Panc1 (cell line): ENCODE data around the gene C22orf39. TPM values are rescaled to one million over a fixed set of nuclear protein-coding genes. Genes with fewer than 3 reads are reported as not detected.

Experiments used
- ATAC-seq: fragments of 200-7000 bp; cut with Tn5 transposase; 2 replicates; pipeline ENCODE4 v1.9.1; 2020; ENCODE audit warnings: mild to moderate bottlenecking, moderate library complexity
- BruUV-seq: library from RNA; stranded (reverse); fragments of 400-500 nt; replicated peaks from 2 replicates; lab custom pipeline; 2021; lab: Mats Ljungman, UMichigan
- CTCF ChIA-PET: fragments of 300-600 bp; sonication (Branson Sonifier 250); formaldehyde crosslinking; loops from one replicate; lab custom pipeline; 2022; ENCODE audit warnings: antibody characterized with exemption; lab: Charles Lee
- POLR2A ChIA-PET: fragments of 300-600 bp; sonication (Branson Sonifier 250); formaldehyde crosslinking; loops from one replicate; lab custom pipeline; 2022; ENCODE audit warnings: antibody characterized with exemption; lab: Charles Lee
- DNase-seq: peaks from one replicate; pipeline ENCODE4 v3.0.0-alpha.2; 2010; ENCODE audit warnings: low read depth, low spot score
- H3K27ac ChIP-seq: 2 replicates; pipeline ENCODE4 v1.5.1; 2011; ENCODE audit warnings: mild to moderate bottlenecking, low read length, inconsistent platforms
- H3K27me3 ChIP-seq: fragments of 200-500 bp; sonication (Bioruptor generic); 2 replicates; pipeline ENCODE4 v1.6.0; 2014; ENCODE audit warnings: low read length, inconsistent platforms; ENCODE audit not compliant: control insufficient read depth, insufficient read depth
- H3K36me3 ChIP-seq: fragments of 200-500 bp; sonication (Bioruptor generic); 2 replicates; pipeline ENCODE4 v1.5.1; 2014; ENCODE audit warnings: inconsistent platforms, mild to moderate bottlenecking, low read length, moderate library complexity; ENCODE audit not compliant: control insufficient read depth, insufficient read depth
- H3K4me1 ChIP-seq: 2 replicates; pipeline ENCODE4 v1.5.1; 2011; ENCODE audit warnings: inconsistent platforms, mild to moderate bottlenecking, low read length, moderate library complexity; ENCODE audit not compliant: control insufficient read depth, insufficient read depth
- H3K4me3 ChIP-seq, 2 experiments: 2 replicates each; pipeline ENCODE4 v1.5.1; 2011 to 2012; ENCODE audit warnings: low read depth in 2 of 2, low read length in 2 of 2, mild to moderate bottlenecking in 2 of 2, inconsistent platforms in 1 of 2, moderate library complexity in 1 of 2
- H3K9me3 ChIP-seq: fragments of 200-500 bp; sonication (Bioruptor generic); 2 replicates; pipeline ENCODE4 v1.5.1; 2014; ENCODE audit warnings: low read depth, mild to moderate bottlenecking, inconsistent platforms, low read length, moderate library complexity; ENCODE audit not compliant: control insufficient read depth, insufficient read depth
- CTCF ChIP-seq: fragments of 450-650 bp; IDR thresholded peaks from 2 replicates; pipeline ENCODE4 v1.5.1; 2017; ENCODE audit warnings: mild to moderate bottlenecking
- POLR2AphosphoS5 ChIP-seq: IDR thresholded peaks from 2 replicates; pipeline ENCODE4 v1.6.1; 2012; ENCODE audit warnings: mild to moderate bottlenecking, low read depth, low read length, moderate library complexity
- REST ChIP-seq, 2 experiments: IDR thresholded peaks; 2 replicates each; pipeline ENCODE4 v1.6.1; 2011 to 2012; ENCODE audit warnings: low read depth in 2 of 2, control low read depth in 1 of 2, low read length in 1 of 2, mild to moderate bottlenecking in 1 of 2, moderate library complexity in 1 of 2; ENCODE audit not compliant: insufficient read depth in 1 of 2
- SIN3A ChIP-seq: IDR thresholded peaks from 2 replicates; pipeline ENCODE4 v1.6.1; 2012; ENCODE audit warnings: low read depth, mild to moderate bottlenecking, low read length, moderate library complexity, borderline replicate concordance; ENCODE audit not compliant: insufficient read depth
- TCF7L2 ChIP-seq: IDR thresholded peaks from 2 replicates; pipeline ENCODE4 v1.6.1; 2011; ENCODE audit warnings: mild to moderate bottlenecking, low read depth, low read length, inconsistent platforms
- in situ Hi-C: cut with HindIII; loops from 2 replicates; pipeline ENCODE4 v1.10.0; 2016; ENCODE audit warnings: low sequenced_read_pairs, low pct_unique_long_range_greater_than_20kb
- intact Hi-C: fragments of 100-400 bp; cut with micrococcal nuclease; formaldehyde crosslinking; loops from one replicate; pipeline ENCODE4 v1.10.0; 2022; ENCODE audit not compliant: unreplicated experiment
- total RNA-seq: library from RNA; stranded (reverse); gene quantifications from one replicate; pipeline ENCODE4 v1.2.1, GENCODE V29; 2021; ENCODE audit not compliant: unreplicated experiment

The C22orf39 gene
- total RNA-seq, 1 experiment from 2014 or later = 20.5 TPM

GRCh38 chr22:19496324-19496630, 48.8 kb upstream of the C22orf39 start:
- Histone ChIP-seq H3K9me3 (no peaks in the 10 kb centered on the region), H3K27ac (no peak overlapping the region), H3K4me3 (no peak overlapping the region), H3K4me1 (no peaks in the 10 kb centered on the region), H3K27me3 (no peaks in the 10 kb centered on the region), H3K36me3 (peaks cover 2% of the 10 kb centered on the region)
- ChIA-PET CTCF (interaction anchor here (0.5 to 1.3 kb wide), 2 partner anchors 134 to 254 kb away, joined by 3 to 7 read pairs; no protein-coding TSS in a partner anchor), POLR2A (no interaction called here)
- no peak for ATAC-seq
- TF ChIP-seq POLR2AphosphoS5 (no peak), REST (IDR thresholded peaks at IDR 0.05; ENCODE audit: insufficient read depth in 1 of 2, low read depth in 2 of 2, low read length in 1 of 2) (no peak), CTCF (no peak), SIN3A (no peak), TCF7L2 (no peak)
- BruUV-seq = no TSS peak
- no peak for DNase-seq
- intact Hi-C loops (loop anchor here (5.0 kb wide), 1 partner anchor 136 kb away; no protein-coding TSS in a partner anchor), in situ Hi-C loops (no loop called here)

GRCh38 chr22:19495562-19496323, 48.2 kb upstream of the C22orf39 start:
- no peak overlapping the region for H3K27ac ChIP-seq
- ATAC-seq (no peak), DNase-seq (no peak)
- no peaks in the 10 kb centered on the region for H3K4me1 ChIP-seq
- H3K9me3 ChIP-seq = no peaks in the 10 kb centered on the region
- in situ Hi-C loops (no loop called here), intact Hi-C loops (loop anchor here (5.0 kb wide), 1 partner anchor 137 kb away; no protein-coding TSS in a partner anchor)
- no peaks in the 10 kb centered on the region for H3K27me3 ChIP-seq
- no peak for TF ChIP-seq TCF7L2
- no peak for TF ChIP-seq CTCF
- TF ChIP-seq REST (IDR thresholded peaks at IDR 0.05; ENCODE audit: insufficient read depth in 1 of 2, low read depth in 2 of 2, low read length in 1 of 2) = no peak
- no peak for TF ChIP-seq SIN3A
- no peak for TF ChIP-seq POLR2AphosphoS5
- ChIA-PET CTCF (interaction anchor here (0.5 to 1.3 kb wide), 2 partner anchors 134 to 254 kb away, joined by 3 to 7 read pairs; no protein-coding TSS in a partner anchor), POLR2A (no interaction called here)
- no peak overlapping the region for H3K4me3 ChIP-seq
- peaks cover 2% of the 10 kb centered on the region for H3K36me3 ChIP-seq
- BruUV-seq = no TSS peak
